Right cardiac atrium (tissue), 5 donors: ENCODE data around the gene GPC5. TPM values are rescaled to one million over a fixed set of nuclear protein-coding genes. Genes with fewer than 3 reads are reported as not detected.

Experiments
- ATAC-seq, 2 donors: fragments of 200-7000 bp; cut with Tn5 transposase; one replicate each; pipeline versions ENCODE4 v1.8.0 to v1.9.1; 2020; ENCODE audit warnings: moderate library complexity in 2 of 2, mild to moderate bottlenecking in 1 of 2
- DNase-seq, 3 donors: peaks; one replicate each; pipeline ENCODE4 v3.0.0-alpha.2; 2020
- H3K27ac ChIP-seq: one replicate; pipeline ENCODE4 v1.5.1; 2013; ENCODE audit warnings: mild to moderate bottlenecking, low read length, control low read depth, moderate library complexity
- H3K27me3 ChIP-seq: one replicate; pipeline ENCODE4 v1.6.1; 2013; ENCODE audit not compliant: control insufficient read depth, insufficient read depth
- H3K4me1 ChIP-seq: one replicate; pipeline ENCODE4 v1.6.1; 2013; ENCODE audit warnings: low read length; ENCODE audit not compliant: control insufficient read depth, insufficient read depth
- H3K4me3 ChIP-seq: one replicate; pipeline ENCODE4 v1.5.1; 2013; ENCODE audit warnings: low read length, control low read depth
- H3K9me3 ChIP-seq: one replicate; pipeline ENCODE4 v1.6.1; 2013; ENCODE audit warnings: low read length; ENCODE audit not compliant: control insufficient read depth
- WGBS: extraction: QIAGEN DNeasy Blood & Tissue Kit; methylation state at CpG from one replicate; pipeline ENCODE4 v1.1.7; 2013; 5-methylcytosine and 5-hydroxymethylcytosine counted together
- intact Hi-C, 4 donors: fragments of 100-400 bp; cut with DNase I; formaldehyde crosslinking; loops; one replicate each; pipeline versions ENCODE4 v1.11.0 to v1.14.0; 2022 to 2023
- polyA plus RNA-seq: library from polyadenylated mRNA; stranded (reverse); fragments of 200-250 nt; gene quantifications from one replicate; pipeline ENCODE4 v1.2.3, GENCODE V29; 2013
- total RNA-seq, 4 donors: library from RNA; stranded (reverse); fragmentation: NEBNext Ultra II Directional; extraction: Animal tissue kit (Norgen Biotek cat#: 25700); gene quantifications; one replicate each; pipeline ENCODE4 v1.2.1, GENCODE V29; 2021
- donor health status: healthy with polysubstance abuse.
- donor health status: DM: no; HTN: yes; CAD: no.
- donor health status: DM: no; HTN: no; CAD: no.
- donor health status: DM: no; HTN: yes; CAD: no; lungs with severe emphysema.
- donor health status: DM: yes; HTN: yes; CAD: no.

The GPC5 gene
- total and polyA plus RNA-seq, 5 donors = 0.99 to 4.3 (median 2.6) TPM

- DNase-seq (no peak), ATAC-seq (no peak)
- H3K27ac ChIP-seq = no peak overlapping the region
- H3K9me3 ChIP-seq = no peaks in the 10 kb centered on the region
- intact Hi-C loops = no loop called here
- no peaks in the 10 kb centered on the region for H3K4me1 ChIP-seq
- no peak overlapping the region for H3K4me3 ChIP-seq
- 76% methylated on average over 5 of the region's 5 CpGs for WGBS
- H3K27me3 ChIP-seq = no peaks in the 10 kb centered on the region
These were observed 65.9 kb downstream of the GPC5 start for GRCh38 chr13:91464336-91464735.

GRCh38 chr13:91467236-91467635 lies 68.8 kb downstream of the GPC5 start:
- ATAC-seq (no peak), DNase-seq (no peak)
- H3K27me3 ChIP-seq = no peaks in the 10 kb centered on the region
- no peaks in the 10 kb centered on the region for H3K9me3 ChIP-seq
- no peak overlapping the region for H3K4me3 ChIP-seq
- no peaks in the 10 kb centered on the region for H3K4me1 ChIP-seq
- intact Hi-C loops = no loop called here
- 75% methylated on average over 3 of the region's 3 CpGs for WGBS
- no peak overlapping the region for H3K27ac ChIP-seq

GRCh38 chr13:91468301-91468700 lies 69.9 kb downstream of the GPC5 start:
- Histone ChIP-seq H3K4me1 (no peaks in the 10 kb centered on the region), H3K27ac (no peak overlapping the region), H3K27me3 (no peaks in the 10 kb centered on the region), H3K9me3 (no peaks in the 10 kb centered on the region), H3K4me3 (no peak overlapping the region)
- intact Hi-C loops = no loop called here
- ATAC-seq = no peak
- DNase-seq = no peak
- WGBS = 70% methylated on average over 2 of the region's 2 CpGs

GRCh38 chr13:91470084-91470621 lies 71.7 kb downstream of the GPC5 start:
- intact Hi-C loops = no loop called here
- ATAC-seq (no peak), DNase-seq (no peak)
- Histone ChIP-seq H3K4me3 (no peak overlapping the region), H3K4me1 (no peaks in the 10 kb centered on the region), H3K27me3 (no peaks in the 10 kb centered on the region), H3K27ac (no peak overlapping the region), H3K9me3 (no peaks in the 10 kb centered on the region)
- 64% methylated on average over 4 of the region's 4 CpGs for WGBS

- no peak for ATAC-seq
- H3K27me3 ChIP-seq = no peaks in the 10 kb centered on the region
- H3K4me1 ChIP-seq = no peaks in the 10 kb centered on the region
- H3K9me3 ChIP-seq = no peaks in the 10 kb centered on the region
- DNase-seq = no peak
- H3K27ac ChIP-seq = no peak overlapping the region
- WGBS = 83% methylated on average over 3 of the region's 3 CpGs
- intact Hi-C loops = no loop called here
- no peak overlapping the region for H3K4me3 ChIP-seq
These were observed 72.3 kb downstream of the GPC5 start for GRCh38 chr13:91470681-91471080.

GRCh38 chr13:91482427-91482826 lies 84.0 kb downstream of the GPC5 start:
- DNase-seq = no peak
- no peaks in the 10 kb centered on the region for H3K4me1 ChIP-seq
- no peaks in the 10 kb centered on the region for H3K27me3 ChIP-seq
- H3K4me3 ChIP-seq = no peak overlapping the region
- no peaks in the 10 kb centered on the region for H3K9me3 ChIP-seq
- ATAC-seq = no peak
- 57% methylated on average over 5 of the region's 5 CpGs for WGBS
- intact Hi-C loops = no loop called here
- H3K27ac ChIP-seq = no peak overlapping the region

- Histone ChIP-seq H3K9me3 (no peaks in the 10 kb centered on the region), H3K4me1 (no peaks in the 10 kb centered on the region), H3K27ac (no peak overlapping the region), H3K27me3 (no peaks in the 10 kb centered on the region), H3K4me3 (no peak overlapping the region)
- intact Hi-C loops = no loop called here
- ATAC-seq (no peak), DNase-seq (no peak)
- 67% methylated on average over 2 of the region's 2 CpGs for WGBS
These were observed 93.6 kb downstream of the GPC5 start for GRCh38 chr13:91491980-91492379.

GRCh38 chr13:91493442-91493841 lies 95.0 kb downstream of the GPC5 start:
- WGBS = 85% methylated on average over 5 of the region's 5 CpGs
- Histone ChIP-seq H3K27ac (no peak overlapping the region), H3K9me3 (no peaks in the 10 kb centered on the region), H3K4me1 (no peaks in the 10 kb centered on the region), H3K27me3 (no peaks in the 10 kb centered on the region), H3K4me3 (no peak overlapping the region)
- DNase-seq (no peak), ATAC-seq (no peak)
- intact Hi-C loops = no loop called here

GRCh38 chr13:91498298-91498697 lies 99.9 kb downstream of the GPC5 start:
- WGBS = 88% methylated on average over 5 of the region's 5 CpGs
- no peak overlapping the region for H3K4me3 ChIP-seq
- H3K27me3 ChIP-seq = no peaks in the 10 kb centered on the region
- ATAC-seq = no peak
- no peak overlapping the region for H3K27ac ChIP-seq
- DNase-seq = no peak
- H3K4me1 ChIP-seq = no peaks in the 10 kb centered on the region
- H3K9me3 ChIP-seq = no peaks in the 10 kb centered on the region
- intact Hi-C loops = no loop called here

- intact Hi-C loops = no loop called here
- no peak overlapping the region for H3K27ac ChIP-seq
- no peaks in the 10 kb centered on the region for H3K4me1 ChIP-seq
- H3K9me3 ChIP-seq = no peaks in the 10 kb centered on the region
- no peak for DNase-seq
- 84% methylated on average over 2 of the region's 2 CpGs for WGBS
- no peak overlapping the region for H3K4me3 ChIP-seq
- H3K27me3 ChIP-seq = no peaks in the 10 kb centered on the region
- ATAC-seq = no peak
These were observed 105.8 kb downstream of the GPC5 start for GRCh38 chr13:91504216-91504615.

GRCh38 chr13:91506759-91507158 lies 108.3 kb downstream of the GPC5 start:
- Histone ChIP-seq H3K9me3 (no peaks in the 10 kb centered on the region), H3K4me1 (no peaks in the 10 kb centered on the region), H3K27me3 (no peaks in the 10 kb centered on the region), H3K27ac (no peak overlapping the region), H3K4me3 (no peak overlapping the region)
- intact Hi-C loops = no loop called here
- DNase-seq = no peak
- ATAC-seq = no peak

GRCh38 chr13:91510058-91510457 lies 111.6 kb downstream of the GPC5 start:
- WGBS = 53% methylated on average over 2 of the region's 2 CpGs
- ATAC-seq = no peak
- no peaks in the 10 kb centered on the region for H3K4me1 ChIP-seq
- DNase-seq = no peak
- H3K27me3 ChIP-seq = no peaks in the 10 kb centered on the region
- no peak overlapping the region for H3K27ac ChIP-seq
- intact Hi-C loops = no loop called here
- H3K4me3 ChIP-seq = no peak overlapping the region
- no peaks in the 10 kb centered on the region for H3K9me3 ChIP-seq
